ENCODE data around the gene ADGRG4. TPM values are rescaled to one million over a fixed set of nuclear protein-coding genes. Genes with fewer than 3 reads are reported as not detected.

The ADGRG4 gene
- total RNA-seq, 2 donors from 2014 or later: 0.23 TPM; not detected in 1

DNA sequence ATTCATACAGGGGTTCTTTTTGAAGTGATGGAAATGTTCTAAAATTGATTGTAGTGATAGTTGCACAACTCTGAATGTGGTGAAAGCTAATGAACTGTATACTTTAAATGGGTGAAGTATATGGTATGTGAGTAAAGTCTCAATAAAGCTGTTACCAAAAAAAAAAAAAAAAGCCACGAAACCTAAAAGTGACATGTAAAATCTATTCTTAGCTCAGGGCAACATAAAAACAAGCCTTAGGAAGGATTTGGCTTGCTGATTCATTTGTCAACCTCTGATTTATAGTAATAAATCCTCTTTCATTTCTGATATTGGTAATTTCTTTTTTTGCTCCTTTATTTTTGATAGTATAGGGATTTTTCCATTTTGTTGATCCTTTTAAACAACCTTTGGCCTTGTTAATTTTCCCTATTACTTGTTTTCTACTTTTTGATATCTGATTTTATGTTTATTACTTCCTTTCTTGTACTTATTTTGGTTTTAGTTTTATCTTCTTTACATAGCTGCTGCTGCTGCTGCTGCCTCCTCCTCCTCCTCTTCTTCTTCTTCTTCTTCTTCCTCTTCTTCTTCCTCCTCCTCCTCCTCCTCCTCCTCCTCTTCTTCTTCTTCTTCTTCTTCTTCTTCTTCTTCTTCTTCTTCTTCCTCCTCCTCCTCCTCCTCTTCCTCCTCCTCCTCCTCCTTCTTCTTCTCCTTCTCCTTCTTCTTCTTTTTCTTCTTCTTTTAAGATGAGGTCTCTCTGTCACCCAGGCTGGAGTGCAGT lies 79.4 kb downstream of the ADGRG4 start:
- Histone ChIP-seq H3K9me3 (no peaks in the 10 kb centered on the region), H3K4me3 (no peak overlapping the region), H3K27me3 (replicated peaks; ENCODE audit: insufficient read depth) (no peaks in the 10 kb centered on the region), H3K27ac (no peak overlapping the region), H3K4me1 (replicated peaks) (no peaks in the 10 kb centered on the region), H3K36me3 (no peaks in the 10 kb centered on the region)
- 47% methylated on average over 1 of the region's 1 CpG for WGBS
- TF ChIP-seq POLR2A (IDR thresholded peaks at IDR 0.05): no peak
- no peak for TF ChIP-seq CTCF (IDR thresholded peaks at IDR 0.05)
- TF ChIP-seq POLR2AphosphoS5 (IDR thresholded peaks at IDR 0.05): no peak
- intact Hi-C loops (cut with DNase I): no loop called here
- no peak for DNase-seq (ENCODE audit: low spot score)

DNA sequence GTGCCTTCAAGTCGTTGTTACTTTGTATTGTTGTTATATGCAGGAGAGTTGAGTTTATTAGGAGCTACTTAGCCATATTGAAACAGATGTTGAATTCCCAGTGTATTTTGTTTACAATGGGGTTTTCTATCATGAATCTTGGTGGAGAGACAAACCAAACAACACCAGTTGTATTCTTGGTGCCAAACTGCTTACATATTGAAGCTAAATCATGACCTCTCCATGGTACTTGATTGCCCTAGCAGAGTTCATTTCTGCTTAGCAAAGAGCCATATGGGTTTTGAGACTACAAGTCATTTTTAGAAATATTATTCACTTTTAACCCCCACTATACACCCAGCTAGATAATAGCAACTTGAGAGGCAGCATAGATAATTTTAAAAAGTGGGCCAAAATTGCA lies 85.4 kb downstream of the ADGRG4 start:
- TF ChIP-seq POLR2AphosphoS5 (IDR thresholded peaks at IDR 0.05) (no peak), CTCF (IDR thresholded peaks at IDR 0.05) (no peak), POLR2A (IDR thresholded peaks at IDR 0.05) (no peak)
- Histone ChIP-seq H3K4me3 (no peak overlapping the region), H3K27me3 (replicated peaks; ENCODE audit: insufficient read depth) (no peaks in the 10 kb centered on the region), H3K36me3 (no peaks in the 10 kb centered on the region), H3K27ac (no peak overlapping the region), H3K4me1 (replicated peaks) (no peaks in the 10 kb centered on the region), H3K9me3 (no peaks in the 10 kb centered on the region)
- 35% methylated on average over 1 of the region's 1 CpG for WGBS
- intact Hi-C loops (cut with DNase I): no loop called here
- DNase-seq (ENCODE audit: low spot score): no peak

DNA sequence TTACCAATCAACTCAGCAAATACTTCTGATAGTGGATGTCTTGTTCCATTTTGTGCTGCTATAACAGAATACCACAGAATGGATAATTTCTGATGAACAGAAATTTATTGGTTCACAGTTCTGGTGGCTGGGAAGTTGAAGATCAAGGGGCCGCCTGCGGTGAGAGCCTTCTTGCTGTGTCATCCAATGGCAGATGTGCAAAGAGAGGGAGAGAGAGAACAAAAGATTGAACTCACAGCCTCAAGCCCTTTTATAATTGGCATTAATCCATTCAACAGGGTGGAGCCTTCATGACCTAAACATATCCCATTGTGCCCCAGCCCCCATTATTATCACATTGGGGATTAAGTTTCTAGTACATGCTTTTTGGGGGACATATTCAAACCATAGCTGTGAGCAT lies 86.1 kb downstream of the ADGRG4 start:
- DNase-seq (ENCODE audit: low spot score): no peak
- TF ChIP-seq POLR2AphosphoS5 (IDR thresholded peaks at IDR 0.05) (no peak), CTCF (IDR thresholded peaks at IDR 0.05) (no peak)
- Histone ChIP-seq H3K4me3 (no peak overlapping the region), H3K4me1 (replicated peaks) (no peaks in the 10 kb centered on the region), H3K36me3 (no peaks in the 10 kb centered on the region), H3K27me3 (replicated peaks; ENCODE audit: insufficient read depth) (no peaks in the 10 kb centered on the region), H3K27ac (no peak overlapping the region), H3K9me3 (no peaks in the 10 kb centered on the region)
- 51% methylated on average over 2 of the region's 2 CpGs for WGBS
- intact Hi-C loops (cut with DNase I): no loop called here

- Histone ChIP-seq H3K27ac (no peak overlapping the region), H3K27me3 (replicated peaks; ENCODE audit: insufficient read depth) (no peaks in the 10 kb centered on the region)
- intact Hi-C loops (cut with DNase I): no loop called here
These were observed 87.3 kb downstream of the ADGRG4 start for GRCh38 chrX:136387951-136388502.

More at GRCh38 chrX:136387951-136388502, 87.3 kb downstream of the ADGRG4 start:
- 64% methylated on average over 3 of the region's 3 CpGs for WGBS
- Histone ChIP-seq H3K36me3 (no peaks in the 10 kb centered on the region), H3K4me1 (replicated peaks) (no peaks in the 10 kb centered on the region), H3K9me3 (no peaks in the 10 kb centered on the region), H3K4me3 (no peak overlapping the region)
- no peak for DNase-seq (ENCODE audit: low spot score)
- TF ChIP-seq CTCF (IDR thresholded peaks at IDR 0.05) (no peak), POLR2A (IDR thresholded peaks at IDR 0.05) (no peak), POLR2AphosphoS5 (IDR thresholded peaks at IDR 0.05) (no peak)

All from prostate gland (tissue), 2 donors.